CD14-positive monocyte (primary cell): ENCODE results near the gene OSBP2. TPM values are rescaled to one million over a fixed set of nuclear protein-coding genes. Genes with fewer than 3 reads are reported as not detected.

ENCODE experiments used
- DNase-seq, 3 donors: peaks; one replicate each; pipeline ENCODE4 v3.0.0-alpha.2; 2011 to 2022
- H2AFZ ChIP-seq: 2 replicates; pipeline ENCODE4 v1.6.0; 2012; ENCODE audit warnings: mild to moderate bottlenecking, low read depth, low read length, inconsistent platforms; ENCODE audit not compliant: insufficient read depth, poor library complexity, severe bottlenecking
- H3K27ac ChIP-seq, 2 donors: 1 replicate in 1 of 2; 2 replicates in 1 of 2; pipeline ENCODE4 v1.5.1; 2012 to 2013; ENCODE audit warnings: low read length in 2 of 2, control low read depth in 1 of 2, inconsistent platforms in 1 of 2, low read depth in 1 of 2, mild to moderate bottlenecking in 1 of 2
- H3K27me3 ChIP-seq, 2 donors: one replicate each; pipeline versions ENCODE4 v1.6.0 to v1.6.1; 2011 to 2013; ENCODE audit warnings: low read length in 2 of 2; ENCODE audit not compliant: control insufficient read depth in 2 of 2, insufficient read depth in 2 of 2
- H3K36me3 ChIP-seq, 2 donors: replicated peaks in 1 of 2; 1 replicate in 1 of 2; 2 replicates in 1 of 2; pipeline versions ENCODE4 v1.5.1 to v1.6.1; 2012 to 2013; ENCODE audit warnings: low read length in 2 of 2, control low read depth in 1 of 2, inconsistent platforms in 1 of 2, mild to moderate bottlenecking in 1 of 2; ENCODE audit not compliant: insufficient read depth in 2 of 2, control insufficient read depth in 1 of 2
- H3K4me1 ChIP-seq, 2 donors: 1 replicate in 1 of 2; 2 replicates in 1 of 2; pipeline versions ENCODE4 v1.5.1 to v1.6.1; 2012 to 2013; ENCODE audit warnings: low read length in 2 of 2, control low read depth in 1 of 2, inconsistent platforms in 1 of 2, mild to moderate bottlenecking in 1 of 2, moderate library complexity in 1 of 2; ENCODE audit not compliant: insufficient read depth in 2 of 2, control insufficient read depth in 1 of 2
- H3K4me2 ChIP-seq: replicated peaks from 2 replicates; pipeline ENCODE3; 2012; ENCODE audit warnings: low read length, moderate library complexity, mild to moderate bottlenecking; ENCODE audit not compliant: poor library complexity, severe bottlenecking; ENCODE audit errors: extremely low read depth
- H3K4me3 ChIP-seq, 3 experiments: fragments of 200-600 bp in 1 of 3; sonication (generic) in 1 of 3; replicated peaks in 1 of 3; 1 replicate in 2 of 3; 2 replicates in 1 of 3; pipeline ENCODE4 v1.5.1; 2011 to 2013; ENCODE audit warnings: low read length in 3 of 3, mild to moderate bottlenecking in 3 of 3, control low read depth in 2 of 3, low read depth in 2 of 3, inconsistent platforms in 1 of 3, moderate library complexity in 1 of 3
- H3K79me2 ChIP-seq: 2 replicates; pipeline ENCODE4 v1.6.0; 2012; ENCODE audit warnings: mild to moderate bottlenecking, control low read depth, inconsistent platforms, low read length, moderate library complexity; ENCODE audit not compliant: insufficient read depth
- H3K9ac ChIP-seq: 2 replicates; pipeline ENCODE4 v1.6.0; 2017; ENCODE audit warnings: low read length, mild to moderate bottlenecking; ENCODE audit not compliant: insufficient read depth, poor library complexity, severe bottlenecking
- H3K9me3 ChIP-seq, 2 donors: replicated peaks in 1 of 2; 1 replicate in 1 of 2; 2 replicates in 1 of 2; pipeline versions ENCODE4 v1.5.1 to v1.6.1; 2012 to 2013; ENCODE audit warnings: low read length in 2 of 2, control low read depth in 1 of 2; ENCODE audit not compliant: control insufficient read depth in 1 of 2, insufficient read depth in 1 of 2
- H4K20me1 ChIP-seq: 2 replicates; pipeline ENCODE4 v1.6.0; 2012; ENCODE audit warnings: mild to moderate bottlenecking, low read length, control low read depth, moderate library complexity; ENCODE audit not compliant: insufficient read depth
- H3K27ac Mint-ChIP-seq, 7 donors: one replicate each; pipeline ENCODE4 v1.8.0; 2020; ENCODE audit warnings: mild to moderate bottlenecking in 7 of 7, mixed read lengths in 7 of 7, moderate library complexity in 6 of 7, inconsistent platforms in 2 of 7
- H3K27me3 Mint-ChIP-seq, 3 donors: one replicate each; pipeline ENCODE4 v1.8.0; 2021 to 2022; ENCODE audit warnings: low read depth in 3 of 3, mild to moderate bottlenecking in 3 of 3, mixed read lengths in 3 of 3, moderate library complexity in 3 of 3, inconsistent platforms in 1 of 3
- H3K36me3 Mint-ChIP-seq, 2 donors: one replicate each; pipeline ENCODE4 v1.8.0; 2020; ENCODE audit warnings: mixed read lengths in 2 of 2, inconsistent platforms in 1 of 2, mild to moderate bottlenecking in 1 of 2
- H3K4me1 Mint-ChIP-seq: one replicate; pipeline ENCODE4 v1.8.0; 2020; ENCODE audit warnings: mild to moderate bottlenecking, mixed read lengths
- H3K4me3 Mint-ChIP-seq, 2 donors: one replicate each; pipeline ENCODE4 v1.8.0; 2020; ENCODE audit warnings: mild to moderate bottlenecking in 2 of 2, mixed read lengths in 2 of 2, moderate library complexity in 1 of 2
- H3K9me3 Mint-ChIP-seq, 7 donors: one replicate each; pipeline ENCODE4 v1.8.0; 2020 to 2022; ENCODE audit warnings: mixed read lengths in 7 of 7, mild to moderate bottlenecking in 6 of 7, moderate library complexity in 6 of 7, inconsistent platforms in 2 of 7
- WGBS: methylation state at CpG from one replicate; pipeline ENCODE4 v1.1.5; 2013; ENCODE audit warnings: missing lambda C conversion rate; ENCODE audit not compliant: insufficient coverage; 5-methylcytosine and 5-hydroxymethylcytosine counted together
- intact Hi-C, 2 donors: fragments of 100-400 bp; cut with micrococcal nuclease; formaldehyde crosslinking; loops; one replicate each; pipeline versions ENCODE4 v1.15.0 to v1.15.1; 2023
- polyA plus RNA-seq, 3 donors: library from polyadenylated mRNA; depleted of rRNA in 1 of 3; unstranded in 2 of 3; stranded (reverse) in 1 of 3; fragments of 300-500 nt in 2 of 3; fragments of >200 nt in 1 of 3; fragmentation: Illumina TruSeq in 2 of 3; gene quantifications; 1 replicate in 2 of 3; 2 replicates in 1 of 3; pipeline ENCODE4 v1.2.3, GENCODE V29; 2012 to 2021
- TF ChIP-seq, protein P1 (sequence below): fragments of 200-600 bp; IDR thresholded peaks from one replicate; pipeline ENCODE4 v1.8.0; 2022; ENCODE audit warnings: antibody characterized with exemption, mild to moderate bottlenecking

OSBP2 gene
- polyA plus RNA-seq, 3 donors = 0.21 to 0.54 TPM; not detected in 1

GRCh38 chr22:30933457-30933856 is 238.8 kb downstream of the OSBP2 start:
- no peaks in the 10 kb centered on the region for H3K4me1 Mint-ChIP-seq
- intact Hi-C loops = no loop called here
- H3K27ac ChIP-seq = no peak overlapping the region
- no peak overlapping the region for H3K4me3 ChIP-seq
- H3K4me3 Mint-ChIP-seq = no peak overlapping the region
- H3K9ac ChIP-seq = no peak overlapping the region
- no peaks in the 10 kb centered on the region for H3K79me2 ChIP-seq
- H3K36me3 ChIP-seq = peaks cover 83 to 98% of the 10 kb centered on the region in 2 donors
- TF ChIP-seq, protein P1, sequence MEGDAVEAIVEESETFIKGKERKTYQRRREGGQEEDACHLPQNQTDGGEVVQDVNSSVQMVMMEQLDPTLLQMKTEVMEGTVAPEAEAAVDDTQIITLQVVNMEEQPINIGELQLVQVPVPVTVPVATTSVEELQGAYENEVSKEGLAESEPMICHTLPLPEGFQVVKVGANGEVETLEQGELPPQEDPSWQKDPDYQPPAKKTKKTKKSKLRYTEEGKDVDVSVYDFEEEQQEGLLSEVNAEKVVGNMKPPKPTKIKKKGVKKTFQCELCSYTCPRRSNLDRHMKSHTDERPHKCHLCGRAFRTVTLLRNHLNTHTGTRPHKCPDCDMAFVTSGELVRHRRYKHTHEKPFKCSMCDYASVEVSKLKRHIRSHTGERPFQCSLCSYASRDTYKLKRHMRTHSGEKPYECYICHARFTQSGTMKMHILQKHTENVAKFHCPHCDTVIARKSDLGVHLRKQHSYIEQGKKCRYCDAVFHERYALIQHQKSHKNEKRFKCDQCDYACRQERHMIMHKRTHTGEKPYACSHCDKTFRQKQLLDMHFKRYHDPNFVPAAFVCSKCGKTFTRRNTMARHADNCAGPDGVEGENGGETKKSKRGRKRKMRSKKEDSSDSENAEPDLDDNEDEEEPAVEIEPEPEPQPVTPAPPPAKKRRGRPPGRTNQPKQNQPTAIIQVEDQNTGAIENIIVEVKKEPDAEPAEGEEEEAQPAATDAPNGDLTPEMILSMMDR = no peak
- H3K9me3 Mint-ChIP-seq = no peaks in the 10 kb centered on the region
- peaks cover 90 to 93% of the 10 kb centered on the region in 2 donors for H3K36me3 Mint-ChIP-seq
- no peaks in the 10 kb centered on the region for H3K27me3 Mint-ChIP-seq
- H3K27ac Mint-ChIP-seq = peak overlapping the region in 1 of 7 donors; percentile 3
- no peaks in the 10 kb centered on the region for H3K4me1 ChIP-seq
- H3K27me3 ChIP-seq = no peaks in the 10 kb centered on the region
- WGBS = 96% methylated on average over 7 of the region's 7 CpGs
- H2AFZ ChIP-seq = no peak overlapping the region
- no peaks in the 10 kb centered on the region for H3K9me3 ChIP-seq
- DNase-seq = no peak
- H4K20me1 ChIP-seq = no peaks in the 10 kb centered on the region
- no peak overlapping the region for H3K4me2 ChIP-seq

DNA sequence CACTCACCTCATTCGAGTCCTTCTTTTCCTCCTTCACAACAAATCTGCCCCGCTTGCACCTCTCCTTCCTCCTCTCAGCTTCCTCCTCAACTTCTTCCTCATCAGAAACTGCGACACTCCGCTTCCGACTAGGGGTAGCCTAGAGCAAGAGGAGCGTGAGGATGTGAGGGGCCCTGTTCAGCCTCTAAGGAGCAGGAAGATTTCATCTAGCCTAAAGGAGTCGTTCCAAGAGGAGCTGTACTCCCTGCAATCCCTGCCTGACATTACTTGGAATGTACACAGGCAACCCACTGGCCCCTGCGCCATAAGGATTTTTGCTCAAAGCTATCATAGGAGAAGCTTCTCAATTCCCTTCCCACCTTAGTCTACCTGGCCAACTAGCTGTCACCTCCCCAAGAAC is 239.4 kb downstream of the OSBP2 start:
- Mint-ChIP-seq H3K27ac (peak overlapping the region in 2 of 7 donors; percentile 37 to 46), H3K27me3 (no peaks in the 10 kb centered on the region), H3K9me3 (no peaks in the 10 kb centered on the region), H3K36me3 (peaks cover 88 to 98% of the 10 kb centered on the region in 2 donors), H3K4me1 (no peaks in the 10 kb centered on the region), H3K4me3 (no peak overlapping the region)
- intact Hi-C loops = no loop called here
- H3K4me3 ChIP-seq = no peak overlapping the region
- no peaks in the 10 kb centered on the region for H3K9me3 ChIP-seq
- no peak overlapping the region for H3K27ac ChIP-seq
- H3K9ac ChIP-seq = no peak overlapping the region
- WGBS = 92% methylated on average over 5 of the region's 8 CpGs
- no peak for DNase-seq
- no peaks in the 10 kb centered on the region for H3K4me1 ChIP-seq
- no peak overlapping the region for H2AFZ ChIP-seq
- no peaks in the 10 kb centered on the region for H4K20me1 ChIP-seq
- no peaks in the 10 kb centered on the region for H3K27me3 ChIP-seq
- H3K79me2 ChIP-seq = no peaks in the 10 kb centered on the region
- TF ChIP-seq, protein P1 = no peak
- H3K36me3 ChIP-seq = peaks cover 87 to 98% of the 10 kb centered on the region in 2 donors
- H3K4me2 ChIP-seq = no peak overlapping the region
